ENCODE results near the gene WNT1. TPM values are rescaled to one million over a fixed set of nuclear protein-coding genes. Genes with fewer than 3 reads are reported as not detected.

Gene WNT1
- total and polyA plus RNA-seq, 3 donors from 2014 or later = 0.62 to 1.4 (median 1.2) TPM

DNA sequence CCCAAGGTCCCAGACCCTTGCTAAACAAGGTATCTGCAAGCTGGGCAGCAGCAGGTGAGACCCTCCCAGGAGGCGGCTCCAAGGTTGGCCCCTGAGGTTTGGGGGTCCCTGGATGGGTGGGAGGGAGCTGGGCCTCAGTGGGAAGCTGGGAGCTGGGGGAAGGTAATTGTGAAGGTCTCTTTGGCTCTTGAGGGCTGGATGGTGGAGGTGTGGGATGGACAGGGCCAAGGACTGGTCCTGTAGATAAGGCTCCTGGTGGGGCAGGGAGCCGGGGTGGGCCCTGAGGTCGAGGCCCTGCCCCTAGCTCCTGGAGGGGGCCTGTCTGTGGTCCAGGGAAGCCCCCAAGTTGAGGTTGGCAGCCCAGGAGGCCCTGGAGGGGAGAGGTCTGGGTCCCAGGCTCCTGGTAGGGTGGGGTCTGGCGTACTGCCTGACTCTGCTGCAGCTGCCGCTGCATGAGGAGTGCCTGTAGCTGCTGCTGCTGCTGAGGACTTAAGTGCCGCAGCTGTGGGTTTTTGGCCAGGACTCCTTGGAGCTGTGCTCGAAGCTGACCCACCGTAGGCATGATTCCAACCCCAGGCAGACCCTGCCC, 53.5 kb downstream of the WNT1 start:
- no peaks in the 10 kb centered on the region for H3K27me3 ChIP-seq
- H3K4me3 ChIP-seq = no peak overlapping the region
- WGBS, 2 donors = 94% methylated on average over 6 of the region's 8 CpGs; no CpG with 5 or more reads in 1 of the 2 donors
- H3K9me3 ChIP-seq = no peaks in the 10 kb centered on the region
- TF ChIP-seq POLR2A (IDR thresholded peaks at IDR 0.05) = no peak
- TF ChIP-seq, protein P1, sequence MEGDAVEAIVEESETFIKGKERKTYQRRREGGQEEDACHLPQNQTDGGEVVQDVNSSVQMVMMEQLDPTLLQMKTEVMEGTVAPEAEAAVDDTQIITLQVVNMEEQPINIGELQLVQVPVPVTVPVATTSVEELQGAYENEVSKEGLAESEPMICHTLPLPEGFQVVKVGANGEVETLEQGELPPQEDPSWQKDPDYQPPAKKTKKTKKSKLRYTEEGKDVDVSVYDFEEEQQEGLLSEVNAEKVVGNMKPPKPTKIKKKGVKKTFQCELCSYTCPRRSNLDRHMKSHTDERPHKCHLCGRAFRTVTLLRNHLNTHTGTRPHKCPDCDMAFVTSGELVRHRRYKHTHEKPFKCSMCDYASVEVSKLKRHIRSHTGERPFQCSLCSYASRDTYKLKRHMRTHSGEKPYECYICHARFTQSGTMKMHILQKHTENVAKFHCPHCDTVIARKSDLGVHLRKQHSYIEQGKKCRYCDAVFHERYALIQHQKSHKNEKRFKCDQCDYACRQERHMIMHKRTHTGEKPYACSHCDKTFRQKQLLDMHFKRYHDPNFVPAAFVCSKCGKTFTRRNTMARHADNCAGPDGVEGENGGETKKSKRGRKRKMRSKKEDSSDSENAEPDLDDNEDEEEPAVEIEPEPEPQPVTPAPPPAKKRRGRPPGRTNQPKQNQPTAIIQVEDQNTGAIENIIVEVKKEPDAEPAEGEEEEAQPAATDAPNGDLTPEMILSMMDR (IDR thresholded peaks at IDR 0.05) = no peak
- no peaks in the 10 kb centered on the region for H3K4me1 ChIP-seq
- intact Hi-C loops (cut with DNase I; ENCODE audit: low total_unique reads) = no loop called here
- no peaks in the 10 kb centered on the region for H3K36me3 ChIP-seq (ENCODE audit: low read depth, missing control alignments)
- H3K27ac ChIP-seq = no peak overlapping the region
- no peak for DNase-seq

Small RNAs within 50 kb of the gene (small RNA-seq; reads per million reads assigned to genes)
- gene RNU6-940P = 0 reads per million in 2 donors

Other genes with a start within 250 kb of the WNT1 start
- 10 to 100 TPM; 24.5 to 26.3 TPM for gene ADCY6, start 189.2 kb upstream of the WNT1 start, total RNA-seq
- gene ADCY6, start 189.2 kb upstream of the WNT1 start, polyA plus RNA-seq (ENCODE audit: insufficient read depth, low read depth, low replicate concordance) = 16.5 TPM
- 10 to 100 TPM; 17.2 to 19.3 TPM for gene CACNB3, start 159.8 kb upstream of the WNT1 start, total RNA-seq
- 20.1 TPM for gene CACNB3, start 159.8 kb upstream of the WNT1 start, polyA plus RNA-seq (ENCODE audit: insufficient read depth, low read depth, low replicate concordance)
- 10 to 100 TPM; 85.0 to 96.1 TPM for gene DDX23, start 126.2 kb upstream of the WNT1 start, total RNA-seq
- 69.4 TPM for gene DDX23, start 126.2 kb upstream of the WNT1 start, polyA plus RNA-seq (ENCODE audit: insufficient read depth, low read depth, low replicate concordance)
- 1 to 10 TPM in 1 of 2 donors, under 1 TPM in 1; 0.81 to 1.1 TPM for gene RND1, start 112.5 kb upstream of the WNT1 start, total RNA-seq
- gene RND1, start 112.5 kb upstream of the WNT1 start, polyA plus RNA-seq (ENCODE audit: insufficient read depth, low read depth, low replicate concordance) = 1.2 TPM
- 10 to 100 TPM; 13.4 to 22.4 TPM for gene FKBP11, start 52.8 kb upstream of the WNT1 start, total RNA-seq
- 16.4 TPM for gene FKBP11, start 52.8 kb upstream of the WNT1 start, polyA plus RNA-seq (ENCODE audit: insufficient read depth, low read depth, low replicate concordance)
- 10 to 100 TPM; 78.3 to 92.9 TPM for gene ARF3, start 20.8 kb upstream of the WNT1 start, total RNA-seq
- 134 TPM for gene ARF3, start 20.8 kb upstream of the WNT1 start, polyA plus RNA-seq (ENCODE audit: insufficient read depth, low read depth, low replicate concordance)
- gene WNT10B, start 6.6 kb upstream of the WNT1 start, total RNA-seq = 1 to 10 TPM; 1.1 to 3.1 TPM
- gene WNT10B, start 6.6 kb upstream of the WNT1 start, polyA plus RNA-seq (ENCODE audit: insufficient read depth, low read depth, low replicate concordance) = 1.8 TPM
- under 1 TPM; 0.31 to 0.55 TPM for gene DDN, start 21.1 kb downstream of the WNT1 start, total RNA-seq
- 0.96 TPM for gene DDN, start 21.1 kb downstream of the WNT1 start, polyA plus RNA-seq (ENCODE audit: insufficient read depth, low read depth, low replicate concordance)
- 10 to 100 TPM; 52.7 to 59.6 TPM for gene PRKAG1, start 40.5 kb downstream of the WNT1 start, total RNA-seq
- 80.7 TPM for gene PRKAG1, start 40.5 kb downstream of the WNT1 start, polyA plus RNA-seq (ENCODE audit: insufficient read depth, low read depth, low replicate concordance)
- gene KMT2D, start 82.5 kb downstream of the WNT1 start, total RNA-seq = 100 to 1,000 TPM; 148 to 169 TPM
- gene KMT2D, start 82.5 kb downstream of the WNT1 start, polyA plus RNA-seq (ENCODE audit: insufficient read depth, low read depth, low replicate concordance) = 67.1 TPM
- 1 to 10 TPM; 1.7 to 5.9 TPM for gene RHEBL1, start 91.7 kb downstream of the WNT1 start, total RNA-seq
- gene RHEBL1, start 91.7 kb downstream of the WNT1 start, polyA plus RNA-seq (ENCODE audit: insufficient read depth, low read depth, low replicate concordance) = 1.5 TPM
- 100 to 1,000 TPM in 1 of 2 donors, 10 to 100 TPM in 1; 97.6 to 148 TPM for gene DHH, start 116.5 kb downstream of the WNT1 start, total RNA-seq
- gene DHH, start 116.5 kb downstream of the WNT1 start, polyA plus RNA-seq (ENCODE audit: insufficient read depth, low read depth, low replicate concordance) = 40.0 TPM
- gene LMBR1L, start 132.5 kb downstream of the WNT1 start, total RNA-seq = 100 to 1,000 TPM; 223 to 265 TPM
- 178 TPM for gene LMBR1L, start 132.5 kb downstream of the WNT1 start, polyA plus RNA-seq (ENCODE audit: insufficient read depth, low read depth, low replicate concordance)
- gene TUBA1B, start 153.1 kb downstream of the WNT1 start, total RNA-seq = 1,000 to 10,000 TPM in 1 of 2 donors, 100 to 1,000 TPM in 1; 642 to 1,178 TPM
- 894 TPM for gene TUBA1B, start 153.1 kb downstream of the WNT1 start, polyA plus RNA-seq (ENCODE audit: insufficient read depth, low read depth, low replicate concordance)
- gene TUBA1A, start 210.8 kb downstream of the WNT1 start, total RNA-seq = 100 to 1,000 TPM; 156 to 269 TPM
- 282 TPM for gene TUBA1A, start 210.8 kb downstream of the WNT1 start, polyA plus RNA-seq (ENCODE audit: insufficient read depth, low read depth, low replicate concordance)